Endothelial cell of umbilical vein (primary cell): ENCODE measurements around the gene TRMT61B. TPM values are rescaled to one million over a fixed set of nuclear protein-coding genes. Genes with fewer than 3 reads are reported as not detected.

Experiments used
- BruUV-seq: library from RNA; stranded (reverse); fragments of 400-500 nt; replicated peaks from 2 replicates; lab custom pipeline; 2021; lab: Mats Ljungman, UMichigan
- CTCF ChIA-PET: fragments of 300-600, 350-600 bp; sonication (Branson Sonifier 250); formaldehyde crosslinking; loops from one replicate; lab custom pipeline; 2021; ENCODE audit warnings: antibody characterized with exemption, inconsistent platforms; lab: Charles Lee
- POLR2A ChIA-PET: fragments of 300-600, 350-600 bp; sonication (Branson Sonifier 250); formaldehyde crosslinking; loops from one replicate; lab custom pipeline; 2021; ENCODE audit warnings: antibody characterized with exemption, inconsistent platforms; lab: Charles Lee
- DNase-seq: peaks from one replicate; pipeline ENCODE4 v3.0.0-alpha.2; 2011; ENCODE audit warnings: low read depth, low spot score
- FAIRE-seq: peaks from 2 replicates; lab custom pipeline; 2011; peaks lifted over from hg19 to GRCh38; lab: Jason Lieb, UNC
- H2AFZ ChIP-seq: 2 replicates; pipeline ENCODE4 v1.6.0; 2012; ENCODE audit warnings: low read depth, low read length, control low read depth, inconsistent platforms
- H3K27ac ChIP-seq: 2 replicates; pipeline ENCODE4 v1.5.1; 2011; ENCODE audit warnings: low read depth, mild to moderate bottlenecking, control low read depth, low read length, moderate library complexity; ENCODE audit not compliant: insufficient read depth
- H3K27me3 ChIP-seq, 2 experiments: 2 replicates each; pipeline versions ENCODE4 v1.6.0 to v1.6.1; 2011; ENCODE audit warnings: low read length in 2 of 2, mixed read lengths in 1 of 2; ENCODE audit not compliant: control insufficient read depth in 2 of 2, insufficient read depth in 2 of 2
- H3K36me3 ChIP-seq, 2 experiments: 2 replicates in 1 of 2; 3 replicates in 1 of 2; pipeline ENCODE4 v1.5.1; 2011; ENCODE audit warnings: low read length in 2 of 2, mild to moderate bottlenecking in 1 of 2, moderate library complexity in 1 of 2; ENCODE audit not compliant: control insufficient read depth in 2 of 2, insufficient read depth in 2 of 2; ENCODE audit errors: extremely low read depth in 1 of 2
- H3K4me1 ChIP-seq: 3 replicates; pipeline ENCODE4 v1.5.1; 2011; ENCODE audit warnings: mild to moderate bottlenecking, low read length; ENCODE audit not compliant: control insufficient read depth, insufficient read depth; ENCODE audit errors: extremely low read depth
- H3K4me2 ChIP-seq: 2 replicates; pipeline ENCODE4 v1.6.1; 2011; ENCODE audit warnings: low read length, control low read depth, mixed read lengths; ENCODE audit not compliant: insufficient read depth
- H3K4me3 ChIP-seq, 3 experiments: fragments of 200-600 bp in 1 of 3; sonication (generic), shearing (Covaris generic) in 1 of 3; replicated peaks in 1 of 3; 2 replicates each; pipeline ENCODE4 v1.5.1; 2011 to 2016; ENCODE audit warnings: control low read depth in 3 of 3, low read length in 3 of 3, mild to moderate bottlenecking in 2 of 3, inconsistent platforms in 1 of 3, low read depth in 1 of 3, moderate library complexity in 1 of 3; ENCODE audit not compliant: insufficient read depth in 1 of 3
- H3K79me2 ChIP-seq: 2 replicates; pipeline ENCODE4 v1.6.0; 2012; ENCODE audit warnings: low read length, inconsistent platforms; ENCODE audit not compliant: control insufficient read depth, insufficient read depth
- H3K9ac ChIP-seq: replicated peaks from 2 replicates; pipeline ENCODE3; 2011; ENCODE audit warnings: low read length, control low read depth; ENCODE audit not compliant: insufficient read depth; ENCODE audit errors: extremely low read depth
- H3K9me1 ChIP-seq: replicated peaks from 3 replicates; pipeline ENCODE4 v1.6.0; 2011; ENCODE audit warnings: mild to moderate bottlenecking, low read length; ENCODE audit not compliant: control insufficient read depth, insufficient read depth; ENCODE audit errors: extremely low read depth
- H3K9me3 ChIP-seq: replicated peaks from 2 replicates; pipeline ENCODE4 v1.5.1; 2012; ENCODE audit warnings: low read length, inconsistent platforms; ENCODE audit not compliant: control insufficient read depth, insufficient read depth
- H4K20me1 ChIP-seq: replicated peaks from 2 replicates; pipeline ENCODE3; 2011; ENCODE audit warnings: mild to moderate bottlenecking, low read length; ENCODE audit not compliant: control insufficient read depth, insufficient read depth; ENCODE audit errors: extremely low read depth
- EZH2 ChIP-seq: IDR thresholded peaks from 2 replicates; pipeline ENCODE4 v1.6.1; 2012; ENCODE audit warnings: borderline replicate concordance, low read depth, mild to moderate bottlenecking, moderate library complexity, low read length, inconsistent platforms; ENCODE audit not compliant: severe bottlenecking
- FOS ChIP-seq: IDR thresholded peaks from 2 replicates; pipeline ENCODE4 v1.6.1; 2011; ENCODE audit warnings: mild to moderate bottlenecking, low read length, moderate library complexity, borderline replicate concordance; ENCODE audit not compliant: insufficient read depth
- GATA2 ChIP-seq: IDR thresholded peaks from 2 replicates; pipeline ENCODE4 v1.7.0; 2011; ENCODE audit warnings: low read depth, mild to moderate bottlenecking, moderate library complexity, mixed read lengths, low read length; ENCODE audit not compliant: insufficient read length, insufficient read depth
- JUN ChIP-seq: IDR thresholded peaks from 2 replicates; pipeline ENCODE4 v1.6.1; 2011; ENCODE audit warnings: borderline replicate concordance, low read depth; ENCODE audit not compliant: insufficient read length, insufficient read depth
- MYC ChIP-seq: IDR thresholded peaks from one replicate; pipeline ENCODE4 v1.6.1; 2011; ENCODE audit warnings: mild to moderate bottlenecking, low read depth, low read length
- POLR2A ChIP-seq: IDR thresholded peaks from 2 replicates; pipeline ENCODE4 v1.6.1; 2012; ENCODE audit warnings: low read depth, mild to moderate bottlenecking, control low read depth, low read length
- POLR2AphosphoS5 ChIP-seq: IDR thresholded peaks from 2 replicates; pipeline ENCODE4 v1.6.1; 2012; ENCODE audit warnings: low read depth, mild to moderate bottlenecking, control low read depth, low read length, moderate library complexity; ENCODE audit not compliant: insufficient read depth
- dilution Hi-C: fragments of 300-500 bp; cut with MboI; formaldehyde crosslinking; loops from one replicate; pipeline ENCODE4 v1.15.0; 2019; ENCODE audit warnings: low sequenced_read_pairs; ENCODE audit not compliant: extremely low pct_ligation_motif_present
- intact Hi-C: fragments of 100-400 bp; cut with micrococcal nuclease; formaldehyde crosslinking; loops from one replicate; pipeline ENCODE4 v1.10.0; 2022
- polyA plus RNA-seq, 4 experiments: library from polyadenylated mRNA; depleted of rRNA in 3 of 4; stranded (reverse) in 3 of 4; unstranded in 1 of 4; fragments of >200 nt; gene quantifications; 2 replicates each; pipeline versions ENCODE4 v1.2.1 to v1.2.3, GENCODE V29; 2011 to 2012; ENCODE audit warnings: missing spikeins in 1 of 4
- total RNA-seq: library from RNA; stranded (reverse); gene quantifications from 2 replicates; pipeline ENCODE4 v1.2.3, GENCODE V29; 2021
- TF ChIP-seq, protein P1 (sequence below): IDR thresholded peaks from 2 replicates; pipeline ENCODE4 v1.6.1; 2011; ENCODE audit not compliant: insufficient read depth, insufficient read length
- TF ChIP-seq, protein P2 (sequence below), 2 donors: IDR thresholded peaks; 1 replicate in 1 of 2; 2 replicates in 1 of 2; pipeline ENCODE4 v1.5.1; 2011; ENCODE audit warnings: low read length in 2 of 2, mild to moderate bottlenecking in 2 of 2, moderate library complexity in 2 of 2, control low read depth in 1 of 2, inconsistent platforms in 1 of 2, low read depth in 1 of 2; ENCODE audit not compliant: insufficient read depth in 1 of 2; ENCODE audit errors: extremely low read depth in 1 of 2

Gene TRMT61B
- total and polyA plus RNA-seq, 2 donors (not counting 3 experiments of a cell fraction or from before 2014, with no cell fraction given), result 4.6 to 13.6 TPM

GRCh38 chr2:28894470-28895188 lies 24.5 kb upstream of the TRMT61B start, which contains the start of gene WDR43:
Gene WDR43, plus strand, starts transcription at chr2:28894667. Its CDS starts 32 bp downstream, at chr2:28894699.
- FAIRE-seq (no peak), DNase-seq (peak; percentile 100)
- TF ChIP-seq MYC (peak; percentile 99), GATA2 (no peak), POLR2AphosphoS5 (peak; percentile 81), EZH2 (no peak), POLR2A (peak; percentile 89), FOS (no peak), JUN (no peak)
- TF ChIP-seq, protein P1, sequence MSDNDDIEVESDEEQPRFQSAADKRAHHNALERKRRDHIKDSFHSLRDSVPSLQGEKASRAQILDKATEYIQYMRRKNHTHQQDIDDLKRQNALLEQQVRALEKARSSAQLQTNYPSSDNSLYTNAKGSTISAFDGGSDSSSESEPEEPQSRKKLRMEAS, result peak; percentile 96
- TF ChIP-seq, protein P2, sequence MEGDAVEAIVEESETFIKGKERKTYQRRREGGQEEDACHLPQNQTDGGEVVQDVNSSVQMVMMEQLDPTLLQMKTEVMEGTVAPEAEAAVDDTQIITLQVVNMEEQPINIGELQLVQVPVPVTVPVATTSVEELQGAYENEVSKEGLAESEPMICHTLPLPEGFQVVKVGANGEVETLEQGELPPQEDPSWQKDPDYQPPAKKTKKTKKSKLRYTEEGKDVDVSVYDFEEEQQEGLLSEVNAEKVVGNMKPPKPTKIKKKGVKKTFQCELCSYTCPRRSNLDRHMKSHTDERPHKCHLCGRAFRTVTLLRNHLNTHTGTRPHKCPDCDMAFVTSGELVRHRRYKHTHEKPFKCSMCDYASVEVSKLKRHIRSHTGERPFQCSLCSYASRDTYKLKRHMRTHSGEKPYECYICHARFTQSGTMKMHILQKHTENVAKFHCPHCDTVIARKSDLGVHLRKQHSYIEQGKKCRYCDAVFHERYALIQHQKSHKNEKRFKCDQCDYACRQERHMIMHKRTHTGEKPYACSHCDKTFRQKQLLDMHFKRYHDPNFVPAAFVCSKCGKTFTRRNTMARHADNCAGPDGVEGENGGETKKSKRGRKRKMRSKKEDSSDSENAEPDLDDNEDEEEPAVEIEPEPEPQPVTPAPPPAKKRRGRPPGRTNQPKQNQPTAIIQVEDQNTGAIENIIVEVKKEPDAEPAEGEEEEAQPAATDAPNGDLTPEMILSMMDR (IDR thresholded peaks at IDR 0.05; ENCODE audit: extremely low read depth in 1 of 2, insufficient read depth in 1 of 2, low read depth in 1 of 2, low read length in 2 of 2), result no peak
- no peaks in the 10 kb centered on the region for H3K27me3 ChIP-seq
- CTCF ChIA-PET, result interaction anchor here (0.6 to 1.6 kb wide), 6 partner anchors 16 to 327 kb away, joined by 3 to 5 read pairs (median 4); no protein-coding TSS in a partner anchor
- H3K36me3 ChIP-seq, result no peaks in the 10 kb centered on the region
- intact Hi-C loops, result loop anchor here (1.0 to 2.0 kb wide), 4 partner anchors 24 to 327 kb away; partner anchors contain the start of genes PPP1CB and TRMT61B
- TSS peak; percentile 54 for BruUV-seq
- peaks cover 52% of the 10 kb centered on the region for H3K79me2 ChIP-seq
- H2AFZ ChIP-seq, result peak within 1 kb of the TSS; percentile 52
- H3K9ac ChIP-seq, result peak within 1 kb of the TSS; percentile 90
- no peaks in the 10 kb centered on the region for H3K9me1 ChIP-seq
- peak within 1 kb of the TSS; percentile 98 for H3K4me2 ChIP-seq
- no peaks in the 10 kb centered on the region for H3K9me3 ChIP-seq
- peaks cover 26% of the 10 kb centered on the region for H3K4me1 ChIP-seq
- H4K20me1 ChIP-seq, result peaks cover 22% of the 10 kb centered on the region
- POLR2A ChIA-PET, result interaction anchor here (0.6 to 2.2 kb wide), 3 partner anchors 24 to 1632 kb away, joined by 3 to 6 read pairs (median 3); partner anchors contain the start of gene TRMT61B
- dilution Hi-C loops, result no loop called here
- H3K27ac ChIP-seq, result peak within 1 kb of the TSS; percentile 84
- peak within 1 kb of the TSS; percentile 93 to 98 (median 94) for H3K4me3 ChIP-seq
